Measurements from ENCODE around the gene SYNPO2L. TPM values are rescaled to one million over a fixed set of nuclear protein-coding genes. Genes with fewer than 3 reads are reported as not detected.
A peak's percentile ranks its signal among the peaks of the same experiment; 100 is the strongest.
"Not testable (repeated sequence)": the region's sequence is repeated elsewhere in the genome, so short reads cannot be mapped to it uniquely, and the experiment has no call there.

The SYNPO2L gene
- total RNA-seq, 1 donor from 2014 or later: 0.03 TPM

DNA sequence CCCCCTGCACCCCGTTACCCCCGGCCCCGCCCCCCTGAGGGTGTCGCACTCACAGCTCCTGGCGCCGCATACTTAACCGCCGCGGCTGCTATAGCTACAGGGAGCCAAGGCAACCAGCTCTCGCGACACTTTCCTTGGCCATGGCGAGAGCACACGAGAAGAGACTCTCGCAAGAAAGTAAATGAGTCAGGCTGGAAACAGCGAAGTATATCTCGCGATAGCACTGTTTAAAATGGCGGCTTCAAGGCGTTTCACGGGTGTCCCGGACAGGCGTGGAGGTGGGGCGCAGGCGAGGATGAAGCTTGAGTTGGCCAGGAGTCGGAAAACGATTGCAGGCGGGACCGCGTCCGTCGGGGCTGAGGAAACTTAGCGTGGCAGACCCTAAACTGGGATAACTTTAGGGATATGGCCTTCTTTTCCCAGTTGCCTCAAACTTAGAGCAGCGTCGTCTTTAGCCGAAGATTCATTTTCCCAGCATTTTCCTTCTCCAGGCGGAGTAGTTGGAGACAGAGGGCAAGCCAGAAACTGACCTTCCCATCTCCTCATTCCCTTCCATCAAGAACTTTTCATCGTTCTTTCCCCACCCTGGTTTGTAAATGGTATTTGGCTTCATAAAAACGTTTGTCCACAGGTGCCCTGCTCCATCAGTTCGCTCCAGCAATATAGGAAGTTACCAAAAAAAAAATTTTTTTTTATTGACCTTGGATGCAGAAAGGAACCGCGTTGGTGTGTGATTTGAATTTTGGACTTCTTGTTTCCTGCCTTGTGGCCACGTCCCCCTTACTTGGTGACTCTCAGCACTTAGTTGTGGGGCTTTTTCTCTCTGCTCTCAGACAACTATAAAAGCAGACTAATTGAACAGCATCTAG is 29.7 kb downstream of the SYNPO2L start:
- H3K27ac Mint-ChIP-seq: peak overlapping the region; percentile 95
- DNase-seq (ENCODE audit: low spot score): peak; percentile 90
- H3K4me1 Mint-ChIP-seq (ENCODE audit: low read depth): peaks cover 17% of the 10 kb centered on the region
- no peaks in the 10 kb centered on the region for H3K27me3 Mint-ChIP-seq (ENCODE audit: insufficient read depth)
- H3K36me3 Mint-ChIP-seq (ENCODE audit: low read depth): peaks cover 5% of the 10 kb centered on the region
- intact Hi-C loops (cut with micrococcal nuclease): loop anchor here (1.0 to 10.0 kb wide), 15 partner anchors 18 to 530 kb away; partner anchors contain the start of genes CFAP70, DNAJC9, ECD and FAM149B1
- peak overlapping the region; percentile 94 for H3K4me3 Mint-ChIP-seq
- no peaks in the 10 kb centered on the region for H3K9me3 Mint-ChIP-seq

DNA sequence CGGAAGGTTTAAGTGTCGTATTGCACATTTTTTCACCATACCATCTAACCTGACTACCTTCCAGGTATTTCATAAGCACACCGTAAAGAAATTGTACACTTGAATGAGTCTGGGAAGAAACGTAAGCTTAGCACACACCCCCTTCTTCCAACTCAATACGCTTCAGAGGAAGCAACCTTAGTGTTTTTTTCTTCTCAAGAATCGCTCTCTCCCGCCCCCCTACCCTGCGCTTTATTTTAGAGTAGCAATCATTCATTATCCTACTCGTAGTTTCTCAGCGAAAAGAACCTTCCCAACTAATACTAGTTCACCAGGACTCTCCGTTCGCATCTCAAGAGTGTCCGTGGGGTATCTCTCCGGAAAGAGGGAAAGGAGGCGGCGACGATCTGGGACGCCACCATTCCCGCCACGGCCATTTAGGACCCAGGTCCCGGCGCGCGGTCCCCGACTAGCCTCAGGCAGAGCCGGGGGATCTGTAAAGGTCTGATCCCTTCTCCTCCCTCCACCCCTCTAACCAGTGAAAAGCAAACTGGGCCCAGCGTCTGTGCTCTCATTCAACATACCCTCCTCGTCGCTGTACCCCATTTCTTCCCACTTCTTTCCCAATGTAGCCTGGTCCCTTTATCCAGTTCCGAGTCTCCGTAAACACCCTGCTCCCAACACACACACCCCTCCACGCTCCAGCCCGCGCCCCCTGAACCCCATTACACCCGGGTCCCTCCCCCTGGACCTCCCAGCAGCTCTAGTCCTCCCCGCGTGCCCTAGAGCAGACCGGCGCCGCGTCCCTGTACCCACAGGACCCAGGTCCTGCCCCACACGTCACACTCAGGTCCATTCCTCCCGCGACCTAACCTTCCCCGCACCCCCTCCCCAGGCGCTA is 30.6 kb downstream of the SYNPO2L start:
- H3K27ac Mint-ChIP-seq: peak overlapping the region; percentile 95
- intact Hi-C loops (cut with micrococcal nuclease): loop anchor here (1.0 to 10.0 kb wide), 10 partner anchors 19 to 378 kb away; partner anchors contain the start of genes CFAP70, DNAJC9, MRPS16 and VCL
- H3K4me3 Mint-ChIP-seq: peak overlapping the region; percentile 94
- no peak for DNase-seq (ENCODE audit: low spot score)
- no peaks in the 10 kb centered on the region for H3K27me3 Mint-ChIP-seq (ENCODE audit: insufficient read depth)
- H3K4me1 Mint-ChIP-seq (ENCODE audit: low read depth): peaks cover 17% of the 10 kb centered on the region
- H3K9me3 Mint-ChIP-seq: no peaks in the 10 kb centered on the region
- peaks cover 5% of the 10 kb centered on the region for H3K36me3 Mint-ChIP-seq (ENCODE audit: low read depth)

- Mint-ChIP-seq H3K27me3 (ENCODE audit: insufficient read depth) (no peaks in the 10 kb centered on the region), H3K27ac (no peak overlapping the region), H3K4me3 (no peak overlapping the region), H3K36me3 (ENCODE audit: low read depth) (peaks cover 5% of the 10 kb centered on the region), H3K9me3 (no peaks in the 10 kb centered on the region), H3K4me1 (ENCODE audit: low read depth) (peaks cover 17% of the 10 kb centered on the region)
- intact Hi-C loops (cut with micrococcal nuclease): loop anchor here (10.0 kb wide), 1 partner anchor 372 kb away; the partner anchor contains the start of gene VCL
- DNase-seq (ENCODE audit: low spot score): no peak
Observed at GRCh38 chr10:73623056-73623455, 32.8 kb downstream of the SYNPO2L start.

GRCh38 chr10:73620974-73621373 is 34.9 kb downstream of the SYNPO2L start:
- intact Hi-C loops (cut with micrococcal nuclease): loop anchor here (10.0 kb wide), 1 partner anchor 374 kb away; the partner anchor contains the start of gene VCL
- not testable (repeated sequence) for H3K9me3 Mint-ChIP-seq; H3K27me3 Mint-ChIP-seq (ENCODE audit: insufficient read depth)

GRCh38 chr10:73617143-73617542 is 38.7 kb downstream of the SYNPO2L start:
- intact Hi-C loops (cut with micrococcal nuclease): not testable (repeated sequence)

More at GRCh38 chr10:73620974-73621373, 34.9 kb downstream of the SYNPO2L start:
- H3K36me3 Mint-ChIP-seq (ENCODE audit: low read depth); H3K4me3 Mint-ChIP-seq; DNase-seq (ENCODE audit: low spot score); H3K4me1 Mint-ChIP-seq (ENCODE audit: low read depth); H3K27ac Mint-ChIP-seq: not testable (repeated sequence)

DNA sequence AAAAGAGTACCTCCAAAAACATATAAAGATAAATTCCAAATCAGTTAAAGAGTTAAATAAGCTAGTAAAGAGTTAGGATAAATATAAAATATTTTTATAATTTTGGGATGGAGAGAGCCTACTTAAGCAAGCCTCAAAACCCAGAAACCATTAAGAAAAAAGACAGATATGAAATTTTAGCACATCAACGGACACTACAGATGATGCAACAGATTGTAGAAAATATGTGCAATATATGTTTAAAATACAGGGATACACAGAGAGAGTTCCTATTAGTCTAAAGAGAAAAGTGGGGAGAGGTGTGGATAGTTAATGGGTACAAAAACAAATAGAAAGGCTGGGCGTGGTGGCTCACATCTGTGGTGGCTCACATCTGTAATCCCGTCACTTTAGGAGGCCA is 41.1 kb downstream of the SYNPO2L start:
- no peaks in the 10 kb centered on the region for H3K9me3 Mint-ChIP-seq
- no peaks in the 10 kb centered on the region for H3K4me1 Mint-ChIP-seq (ENCODE audit: low read depth)
- no peaks in the 10 kb centered on the region for H3K36me3 Mint-ChIP-seq (ENCODE audit: low read depth)
- intact Hi-C loops (cut with micrococcal nuclease): no loop called here
- no peaks in the 10 kb centered on the region for H3K27me3 Mint-ChIP-seq (ENCODE audit: insufficient read depth)
- no peak overlapping the region for H3K27ac Mint-ChIP-seq
- DNase-seq (ENCODE audit: low spot score): no peak
- no peak overlapping the region for H3K4me3 Mint-ChIP-seq

More at GRCh38 chr10:73617143-73617542, 38.7 kb downstream of the SYNPO2L start:
- not testable (repeated sequence) for H3K27me3 Mint-ChIP-seq (ENCODE audit: insufficient read depth); H3K9me3 Mint-ChIP-seq; DNase-seq (ENCODE audit: low spot score); H3K27ac Mint-ChIP-seq; H3K36me3 Mint-ChIP-seq (ENCODE audit: low read depth); H3K4me1 Mint-ChIP-seq (ENCODE audit: low read depth); H3K4me3 Mint-ChIP-seq

- Mint-ChIP-seq H3K4me3 (no peak overlapping the region), H3K27me3 (ENCODE audit: insufficient read depth) (no peaks in the 10 kb centered on the region), H3K27ac (no peak overlapping the region), H3K9me3 (no peaks in the 10 kb centered on the region), H3K4me1 (ENCODE audit: low read depth) (no peaks in the 10 kb centered on the region), H3K36me3 (ENCODE audit: low read depth) (no peaks in the 10 kb centered on the region)
- DNase-seq (ENCODE audit: low spot score): no peak
- intact Hi-C loops (cut with micrococcal nuclease): no loop called here
Observed at GRCh38 chr10:73609116-73609515, 46.7 kb downstream of the SYNPO2L start.

- no peaks in the 10 kb centered on the region for H3K27me3 Mint-ChIP-seq (ENCODE audit: insufficient read depth)
- no peak overlapping the region for H3K27ac Mint-ChIP-seq
- no peaks in the 10 kb centered on the region for H3K9me3 Mint-ChIP-seq
- DNase-seq (ENCODE audit: low spot score): no peak
- H3K4me3 Mint-ChIP-seq: no peak overlapping the region
- no peaks in the 10 kb centered on the region for H3K4me1 Mint-ChIP-seq (ENCODE audit: low read depth)
- intact Hi-C loops (cut with micrococcal nuclease): no loop called here
- no peaks in the 10 kb centered on the region for H3K36me3 Mint-ChIP-seq (ENCODE audit: low read depth)
Observed at GRCh38 chr10:73601486-73601921, 54.3 kb downstream of the SYNPO2L start.

- Mint-ChIP-seq H3K36me3 (ENCODE audit: low read depth) (no peaks in the 10 kb centered on the region), H3K4me1 (ENCODE audit: low read depth) (peaks cover 6% of the 10 kb centered on the region)
- no peak for DNase-seq (ENCODE audit: low spot score)
Observed at GRCh38 chr10:73597346-73597745, 58.5 kb downstream of the SYNPO2L start.

More at GRCh38 chr10:73597346-73597745, 58.5 kb downstream of the SYNPO2L start:
- Mint-ChIP-seq H3K9me3 (no peaks in the 10 kb centered on the region), H3K27ac (no peak overlapping the region), H3K27me3 (ENCODE audit: insufficient read depth) (no peaks in the 10 kb centered on the region), H3K4me3 (no peak overlapping the region)
- intact Hi-C loops (cut with micrococcal nuclease): no loop called here

Other genes starting within 250 kb of the SYNPO2L start
- 152 and 157 TPM in 2 replicates for gene ANXA7, start 242.0 kb downstream of the SYNPO2L start, total RNA-seq
- gene MSS51, start 222.5 kb downstream of the SYNPO2L start, total RNA-seq: 3.1 and 3.7 TPM in 2 replicates
- gene PPP3CB, start 160.0 kb downstream of the SYNPO2L start, total RNA-seq: 43.6 and 43.9 TPM in 2 replicates
- 8.6 and 9.7 TPM in 2 replicates for gene USP54, start 64.7 kb downstream of the SYNPO2L start, total RNA-seq
- gene MYOZ1, start 14.6 kb downstream of the SYNPO2L start, total RNA-seq: not detected in 2 replicates
- gene AGAP5, start 42.1 kb upstream of the SYNPO2L start, total RNA-seq: 10.2 and 11.0 TPM in 2 replicates
- gene SEC24C, start 88.3 kb upstream of the SYNPO2L start, total RNA-seq: 112 and 114 TPM in 2 replicates
- gene CHCHD1, start 126.0 kb upstream of the SYNPO2L start, total RNA-seq: 30.9 and 33.5 TPM in 2 replicates
- 54.2 and 56.3 TPM in 2 replicates for gene ZSWIM8, start 129.6 kb upstream of the SYNPO2L start, total RNA-seq
- 51.7 and 53.2 TPM in 2 replicates for gene NDST2, start 155.6 kb upstream of the SYNPO2L start, total RNA-seq
- gene CAMK2G, start 218.5 kb upstream of the SYNPO2L start, total RNA-seq: 15.9 and 18.7 TPM in 2 replicates